GM12801 (cell line): ENCODE measurements around the gene NCMAP.

Source experiments
- TF ChIP-seq, protein P1 (sequence below): IDR thresholded peaks from one replicate; pipeline ENCODE4 v1.5.1; 2011; ENCODE audit warnings: control low read depth; ENCODE audit not compliant: insufficient read length; ENCODE audit errors: extremely low read depth

NCMAP gene, protein sequence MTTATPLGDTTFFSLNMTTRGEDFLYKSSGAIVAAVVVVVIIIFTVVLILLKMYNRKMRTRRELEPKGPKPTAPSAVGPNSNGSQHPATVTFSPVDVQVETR

DNA sequence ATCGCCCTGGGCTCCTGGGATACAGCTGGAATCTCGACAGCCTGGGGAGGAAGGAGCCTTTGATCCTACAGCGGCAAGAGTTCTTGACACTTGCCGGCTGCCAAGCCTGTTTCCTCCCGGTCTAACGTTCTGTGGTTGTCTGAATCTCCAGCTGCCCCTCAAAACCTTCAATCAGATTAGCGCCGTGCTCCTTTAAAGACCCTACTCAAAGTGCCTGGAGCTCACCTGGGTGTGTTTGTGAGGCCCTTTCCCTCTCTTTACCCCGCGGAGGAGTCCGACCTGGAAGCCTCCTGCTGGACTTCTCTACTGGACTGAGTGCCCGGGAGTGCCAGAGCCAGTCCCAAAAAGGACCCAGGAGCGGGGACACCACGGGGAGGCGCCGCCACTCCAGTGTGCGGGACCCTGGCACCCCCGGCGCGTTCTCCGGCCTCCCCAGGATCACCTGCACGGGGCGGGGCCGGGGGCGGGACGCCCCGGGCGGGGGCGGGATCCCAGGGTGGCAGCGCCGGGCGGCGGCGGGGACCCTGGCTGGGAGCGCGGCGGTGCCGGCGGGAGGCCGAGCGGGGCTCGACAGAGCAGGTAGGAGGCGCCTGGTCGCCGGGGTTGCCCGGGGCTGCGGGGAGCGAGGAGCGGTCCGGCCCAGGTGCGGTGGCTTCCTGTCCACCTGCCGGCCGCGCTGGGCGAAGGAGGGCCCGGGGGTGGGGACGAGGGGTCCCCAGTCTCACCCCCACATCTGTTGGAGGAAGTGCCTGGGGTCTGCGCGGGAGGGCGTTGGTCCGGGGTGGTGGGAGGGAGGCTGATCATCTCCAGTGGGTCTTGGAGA is at the start of gene NCMAP:
TSS of gene NCMAP (plus strand) at position 497 of the 823 bp plus-strand sequence. CDS start 39,344 bp downstream, outside the sequence.
- TF ChIP-seq, protein P1, sequence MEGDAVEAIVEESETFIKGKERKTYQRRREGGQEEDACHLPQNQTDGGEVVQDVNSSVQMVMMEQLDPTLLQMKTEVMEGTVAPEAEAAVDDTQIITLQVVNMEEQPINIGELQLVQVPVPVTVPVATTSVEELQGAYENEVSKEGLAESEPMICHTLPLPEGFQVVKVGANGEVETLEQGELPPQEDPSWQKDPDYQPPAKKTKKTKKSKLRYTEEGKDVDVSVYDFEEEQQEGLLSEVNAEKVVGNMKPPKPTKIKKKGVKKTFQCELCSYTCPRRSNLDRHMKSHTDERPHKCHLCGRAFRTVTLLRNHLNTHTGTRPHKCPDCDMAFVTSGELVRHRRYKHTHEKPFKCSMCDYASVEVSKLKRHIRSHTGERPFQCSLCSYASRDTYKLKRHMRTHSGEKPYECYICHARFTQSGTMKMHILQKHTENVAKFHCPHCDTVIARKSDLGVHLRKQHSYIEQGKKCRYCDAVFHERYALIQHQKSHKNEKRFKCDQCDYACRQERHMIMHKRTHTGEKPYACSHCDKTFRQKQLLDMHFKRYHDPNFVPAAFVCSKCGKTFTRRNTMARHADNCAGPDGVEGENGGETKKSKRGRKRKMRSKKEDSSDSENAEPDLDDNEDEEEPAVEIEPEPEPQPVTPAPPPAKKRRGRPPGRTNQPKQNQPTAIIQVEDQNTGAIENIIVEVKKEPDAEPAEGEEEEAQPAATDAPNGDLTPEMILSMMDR, result no peak

DNA sequence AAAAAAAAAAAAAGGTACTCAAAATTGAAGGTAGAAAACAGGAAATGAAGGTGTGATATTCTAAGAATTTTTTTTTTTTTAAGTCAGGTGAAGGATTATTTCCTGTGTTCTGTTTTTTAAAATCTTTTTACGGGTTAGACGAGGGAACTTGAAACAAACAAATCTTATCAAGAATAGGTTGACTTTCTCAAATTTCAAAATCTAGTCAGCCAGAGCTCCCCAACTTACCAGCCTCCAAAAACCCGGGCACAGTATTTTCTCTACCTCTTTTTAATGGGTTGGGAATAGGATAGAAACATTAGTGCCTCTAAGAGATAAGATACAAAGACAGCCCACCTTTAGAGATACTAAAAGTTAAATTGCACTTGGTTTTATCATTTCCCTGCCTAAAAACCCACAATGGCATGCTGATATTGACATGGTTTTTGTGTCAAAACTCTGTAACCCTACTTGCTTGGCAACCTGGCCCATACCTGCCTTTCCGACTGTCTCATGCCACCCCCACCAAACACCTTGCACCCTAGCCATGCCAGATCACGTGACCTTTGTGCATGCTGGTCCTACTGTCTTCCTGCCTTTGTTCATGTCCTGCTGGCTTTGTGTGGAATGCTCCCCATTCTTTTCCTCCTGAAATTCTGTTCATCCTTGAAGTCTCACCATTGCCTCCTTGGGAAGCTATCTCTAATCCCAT is 49.1 kb upstream of the NCMAP start:
- TF ChIP-seq, protein P1, result no peak

DNA sequence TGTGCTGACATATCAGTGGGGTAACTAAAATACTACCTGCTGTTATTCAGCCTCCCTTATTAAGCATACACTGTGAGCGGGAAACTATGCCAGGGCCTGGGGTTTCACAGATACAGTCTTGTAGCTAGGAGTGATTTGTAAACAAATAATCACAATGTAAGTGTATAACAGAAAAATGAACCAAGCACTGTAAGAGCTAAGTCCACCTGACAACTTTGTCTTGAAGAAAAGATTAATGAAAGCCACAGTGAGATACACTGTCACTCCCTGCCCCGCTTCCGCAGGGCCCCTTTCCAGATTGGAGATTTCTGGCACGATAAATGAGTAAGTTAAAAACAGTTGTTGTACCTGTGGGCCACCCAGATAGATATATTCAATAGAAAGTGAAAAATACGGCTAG is 48.5 kb upstream of the NCMAP start:
- TF ChIP-seq, protein P1, result no peak

DNA sequence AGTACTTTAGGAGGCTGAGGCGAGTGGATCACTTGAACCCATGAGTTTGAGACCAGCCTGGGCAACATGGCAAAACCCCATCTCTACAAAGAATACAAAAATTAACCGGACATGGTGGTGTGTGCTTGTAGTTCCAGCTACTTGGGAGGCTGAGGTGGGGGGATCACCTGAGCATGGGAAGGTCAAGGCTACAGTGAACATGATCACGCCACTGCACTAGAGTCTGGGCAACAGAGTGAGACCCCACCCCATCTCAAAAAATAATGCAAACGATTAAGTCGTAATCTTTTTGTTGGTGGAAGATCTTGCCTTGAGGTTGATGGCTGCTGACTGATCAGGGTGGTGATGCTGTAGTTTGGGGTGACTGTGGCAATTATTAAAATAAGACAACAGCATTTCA is 47.0 kb upstream of the NCMAP start:
- TF ChIP-seq, protein P1, result no peak

DNA sequence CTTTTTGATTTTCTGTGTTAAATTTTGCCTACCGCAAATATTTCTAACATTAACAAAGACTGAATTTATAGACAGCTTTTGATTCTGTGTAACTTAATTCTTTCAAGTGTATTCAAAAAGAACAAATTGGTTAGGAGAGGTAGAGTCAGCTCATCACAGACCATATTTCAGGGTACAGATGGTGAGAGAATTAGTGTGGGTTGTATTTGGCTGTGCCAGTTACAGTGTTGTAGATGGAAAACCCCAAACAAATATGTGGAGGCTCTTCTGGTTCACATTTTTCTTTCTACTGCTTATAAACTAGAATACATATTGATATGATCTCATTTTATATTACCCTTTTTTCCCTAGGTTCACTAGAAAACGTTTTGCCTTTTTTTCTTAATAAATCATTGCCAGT is 42.2 kb upstream of the NCMAP start:
- TF ChIP-seq, protein P1, result no peak

DNA sequence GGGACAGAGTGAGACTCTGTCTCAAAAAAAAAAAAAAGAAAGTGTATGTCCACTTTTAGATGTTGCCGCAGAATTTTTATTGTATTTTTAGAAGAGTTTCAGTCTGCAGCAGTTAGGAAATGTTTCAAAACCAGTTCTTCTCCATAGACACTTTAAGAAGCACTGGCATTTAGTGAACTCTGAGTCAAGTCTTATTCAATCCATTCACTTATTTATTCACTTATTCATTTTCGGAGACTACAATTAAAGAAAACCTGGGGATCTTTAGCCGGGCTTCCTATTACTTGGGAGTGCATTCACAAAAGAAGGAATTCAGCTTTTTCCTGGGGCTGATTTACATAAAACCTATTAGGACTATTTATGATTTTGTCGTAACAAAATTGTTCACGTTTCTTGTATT is 40.9 kb upstream of the NCMAP start:
- TF ChIP-seq, protein P1, result no peak

DNA sequence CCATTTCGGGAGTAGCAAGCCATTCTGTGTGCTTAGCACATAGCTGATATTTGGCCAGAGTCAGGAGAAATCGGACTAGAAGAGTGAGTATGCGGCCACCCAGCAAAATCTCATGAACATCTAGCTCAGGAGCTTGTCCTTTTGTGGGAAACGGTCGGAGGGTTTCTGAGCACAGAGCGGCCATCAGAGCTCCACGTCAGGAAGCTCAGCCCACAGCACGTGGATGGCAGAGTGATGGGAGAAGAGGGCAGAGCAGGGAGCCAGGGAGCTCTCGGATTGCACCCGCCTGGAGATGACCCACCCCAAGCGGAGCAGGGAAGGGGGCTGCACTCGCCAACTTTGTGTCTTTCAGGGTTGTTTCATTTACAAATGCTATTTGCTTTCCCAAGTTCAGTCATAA is 39.4 kb upstream of the NCMAP start:
- TF ChIP-seq, protein P1, result no peak
